WERI-Rb-1 (cell line): ENCODE results near the gene MATN4.

Experiments
- DNase-seq: peaks from one replicate; pipeline ENCODE4 v3.0.0-alpha.2; 2020
- H3K27ac ChIP-seq: fragments of 250-450 bp; sonication (Bioruptor Pico); 2 replicates; pipeline ENCODE4 v1.5.1; 2020; ENCODE audit warnings: mild to moderate bottlenecking, moderate library complexity
- H3K27me3 ChIP-seq: fragments of 250-450 bp; sonication (Bioruptor Pico); 2 replicates; pipeline ENCODE4 v1.5.1; 2021; ENCODE audit warnings: mild to moderate bottlenecking, low read depth, moderate library complexity; ENCODE audit not compliant: insufficient read depth, severe bottlenecking
- H3K36me3 ChIP-seq: fragments of 250-450 bp; sonication (Bioruptor Pico); 2 replicates; pipeline ENCODE4 v1.5.1; 2020; ENCODE audit warnings: mild to moderate bottlenecking, moderate library complexity
- H3K4me3 ChIP-seq: 2 replicates; pipeline ENCODE4 v1.5.1; 2011; ENCODE audit warnings: low read depth, mild to moderate bottlenecking, control low read depth, low read length
- H3K9me3 ChIP-seq: fragments of 250-450 bp; sonication (Bioruptor Pico); 2 replicates; pipeline ENCODE4 v1.5.1; 2021; ENCODE audit warnings: mild to moderate bottlenecking, moderate library complexity; ENCODE audit not compliant: severe bottlenecking
- CTCF ChIP-seq: IDR thresholded peaks from 2 replicates; pipeline ENCODE4 v1.5.1; 2011; ENCODE audit warnings: low read depth, mild to moderate bottlenecking, control low read depth, inconsistent platforms, low read length

The MATN4 gene

GRCh38 chr20:45341579-45341938 is 33.5 kb upstream of the MATN4 start:
- H3K36me3 ChIP-seq = peaks cover 34% of the 10 kb centered on the region
- peak overlapping the region; percentile 69 for H3K27ac ChIP-seq
- H3K4me3 ChIP-seq = peak overlapping the region; percentile 4

GRCh38 chr20:45340951-45341350 is 32.9 kb upstream of the MATN4 start:
- H3K9me3 ChIP-seq = no peaks in the 10 kb centered on the region
- H3K27me3 ChIP-seq = no peaks in the 10 kb centered on the region
- no peak overlapping the region for H3K4me3 ChIP-seq
- peak overlapping the region; percentile 69 for H3K27ac ChIP-seq
- H3K36me3 ChIP-seq = peaks cover 35% of the 10 kb centered on the region
- peak; percentile 66 for DNase-seq
- TF ChIP-seq CTCF = no peak

More at GRCh38 chr20:45341579-45341938, 33.5 kb upstream of the MATN4 start:
- no peaks in the 10 kb centered on the region for H3K27me3 ChIP-seq
- DNase-seq = no peak
- no peaks in the 10 kb centered on the region for H3K9me3 ChIP-seq
- TF ChIP-seq CTCF = no peak

- DNase-seq = no peak
- no peaks in the 10 kb centered on the region for H3K27me3 ChIP-seq
- TF ChIP-seq CTCF = no peak
- H3K4me3 ChIP-seq = no peak overlapping the region
- H3K27ac ChIP-seq = peak overlapping the region; percentile 49
- peaks cover 41% of the 10 kb centered on the region for H3K36me3 ChIP-seq
- H3K9me3 ChIP-seq = no peaks in the 10 kb centered on the region
These were observed 32.2 kb upstream of the MATN4 start for GRCh38 chr20:45340236-45340847.

- DNase-seq = no peak
- no peak for TF ChIP-seq CTCF
- peaks cover 46% of the 10 kb centered on the region for H3K36me3 ChIP-seq
- H3K27me3 ChIP-seq = no peaks in the 10 kb centered on the region
- H3K27ac ChIP-seq = peak overlapping the region; percentile 49; the same call in 1 of the 2 replicates
- H3K9me3 ChIP-seq = no peaks in the 10 kb centered on the region
- H3K4me3 ChIP-seq = no peak overlapping the region
These were observed 31.7 kb upstream of the MATN4 start for GRCh38 chr20:45339799-45340198.

- H3K4me3 ChIP-seq = no peak overlapping the region
- no peaks in the 10 kb centered on the region for H3K9me3 ChIP-seq
- peaks cover 51% of the 10 kb centered on the region for H3K36me3 ChIP-seq
- no peak overlapping the region for H3K27ac ChIP-seq
- TF ChIP-seq CTCF = no peak
- DNase-seq = no peak
- H3K27me3 ChIP-seq = no peaks in the 10 kb centered on the region
These were observed 31.0 kb upstream of the MATN4 start for GRCh38 chr20:45339084-45339483.
